WI38 (cell line): Measurements from ENCODE around the gene MMP21.

Source experiments
- H3K4me3 ChIP-seq: 2 replicates; pipeline ENCODE4 v1.5.1; 2011; ENCODE audit warnings: low read depth, mild to moderate bottlenecking, control low read depth, low read length
- TF ChIP-seq, protein P1 (sequence below): IDR thresholded peaks from 2 replicates; pipeline ENCODE4 v1.5.1; 2012; ENCODE audit warnings: low read depth, mild to moderate bottlenecking, control low read depth, low read length

MMP21 gene

DNA sequence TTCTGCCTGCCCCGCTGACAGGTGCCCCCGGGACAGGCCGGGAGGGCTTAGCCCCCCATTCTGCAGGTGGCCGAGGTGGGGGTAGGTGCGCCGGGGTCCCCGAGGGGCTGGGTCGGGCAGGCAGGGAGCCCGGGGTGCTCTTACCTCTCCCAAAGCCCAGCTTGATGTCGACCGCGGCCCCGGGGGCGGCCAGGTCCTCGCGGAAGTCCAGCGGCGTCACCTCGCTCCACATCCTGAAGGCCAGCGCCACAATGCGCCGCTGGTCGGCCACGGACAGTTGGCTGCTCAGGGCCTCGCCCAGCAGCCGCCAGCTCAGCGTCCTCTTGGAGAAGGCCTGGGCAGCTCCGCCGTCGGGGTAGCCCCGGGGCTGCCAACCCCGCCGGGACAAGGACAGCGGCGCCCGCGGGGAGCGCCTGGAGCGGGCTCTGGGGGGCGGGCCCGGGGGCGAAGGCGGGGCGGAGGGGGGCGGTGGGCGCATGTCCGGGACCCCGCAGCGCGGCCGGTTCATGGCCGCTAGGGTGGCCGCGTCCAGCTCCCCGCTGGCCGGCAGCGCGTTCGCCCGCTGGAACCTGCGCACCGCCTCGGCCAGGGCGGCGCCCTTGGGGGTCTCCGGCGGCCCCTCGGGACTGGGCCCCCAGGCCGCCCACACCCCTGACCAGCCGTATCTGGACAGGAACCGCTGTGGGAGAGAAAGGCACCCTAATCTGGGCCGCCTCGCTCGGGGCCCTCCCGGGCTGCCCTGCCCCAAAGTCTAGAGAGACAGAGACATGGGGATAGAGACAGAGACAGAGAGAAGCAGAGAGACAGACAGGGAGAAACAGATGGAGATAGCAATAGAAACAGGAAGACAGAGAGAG is 1.7 kb downstream of the MMP21 start:
- H3K4me3 ChIP-seq: no peak overlapping the region
- TF ChIP-seq, protein P1, sequence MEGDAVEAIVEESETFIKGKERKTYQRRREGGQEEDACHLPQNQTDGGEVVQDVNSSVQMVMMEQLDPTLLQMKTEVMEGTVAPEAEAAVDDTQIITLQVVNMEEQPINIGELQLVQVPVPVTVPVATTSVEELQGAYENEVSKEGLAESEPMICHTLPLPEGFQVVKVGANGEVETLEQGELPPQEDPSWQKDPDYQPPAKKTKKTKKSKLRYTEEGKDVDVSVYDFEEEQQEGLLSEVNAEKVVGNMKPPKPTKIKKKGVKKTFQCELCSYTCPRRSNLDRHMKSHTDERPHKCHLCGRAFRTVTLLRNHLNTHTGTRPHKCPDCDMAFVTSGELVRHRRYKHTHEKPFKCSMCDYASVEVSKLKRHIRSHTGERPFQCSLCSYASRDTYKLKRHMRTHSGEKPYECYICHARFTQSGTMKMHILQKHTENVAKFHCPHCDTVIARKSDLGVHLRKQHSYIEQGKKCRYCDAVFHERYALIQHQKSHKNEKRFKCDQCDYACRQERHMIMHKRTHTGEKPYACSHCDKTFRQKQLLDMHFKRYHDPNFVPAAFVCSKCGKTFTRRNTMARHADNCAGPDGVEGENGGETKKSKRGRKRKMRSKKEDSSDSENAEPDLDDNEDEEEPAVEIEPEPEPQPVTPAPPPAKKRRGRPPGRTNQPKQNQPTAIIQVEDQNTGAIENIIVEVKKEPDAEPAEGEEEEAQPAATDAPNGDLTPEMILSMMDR: no peak

DNA sequence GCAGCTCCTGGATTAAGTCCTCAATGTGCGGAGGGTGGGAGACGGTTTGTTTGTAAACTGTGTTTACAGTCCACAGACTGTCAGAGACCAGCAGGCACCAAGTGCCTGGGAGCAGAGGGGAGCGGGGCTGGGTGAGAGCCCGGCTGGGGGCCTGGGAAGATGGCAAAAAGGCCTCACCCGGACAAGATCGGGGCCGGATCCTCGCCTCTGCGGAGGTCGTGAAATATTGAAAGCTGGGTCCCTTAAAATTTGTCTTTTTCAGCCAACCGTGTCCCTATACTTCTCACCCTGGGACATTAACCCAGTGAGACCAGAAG is 2.8 kb downstream of the MMP21 start:
- TF ChIP-seq, protein P1: no peak
- no peak overlapping the region for H3K4me3 ChIP-seq

DNA sequence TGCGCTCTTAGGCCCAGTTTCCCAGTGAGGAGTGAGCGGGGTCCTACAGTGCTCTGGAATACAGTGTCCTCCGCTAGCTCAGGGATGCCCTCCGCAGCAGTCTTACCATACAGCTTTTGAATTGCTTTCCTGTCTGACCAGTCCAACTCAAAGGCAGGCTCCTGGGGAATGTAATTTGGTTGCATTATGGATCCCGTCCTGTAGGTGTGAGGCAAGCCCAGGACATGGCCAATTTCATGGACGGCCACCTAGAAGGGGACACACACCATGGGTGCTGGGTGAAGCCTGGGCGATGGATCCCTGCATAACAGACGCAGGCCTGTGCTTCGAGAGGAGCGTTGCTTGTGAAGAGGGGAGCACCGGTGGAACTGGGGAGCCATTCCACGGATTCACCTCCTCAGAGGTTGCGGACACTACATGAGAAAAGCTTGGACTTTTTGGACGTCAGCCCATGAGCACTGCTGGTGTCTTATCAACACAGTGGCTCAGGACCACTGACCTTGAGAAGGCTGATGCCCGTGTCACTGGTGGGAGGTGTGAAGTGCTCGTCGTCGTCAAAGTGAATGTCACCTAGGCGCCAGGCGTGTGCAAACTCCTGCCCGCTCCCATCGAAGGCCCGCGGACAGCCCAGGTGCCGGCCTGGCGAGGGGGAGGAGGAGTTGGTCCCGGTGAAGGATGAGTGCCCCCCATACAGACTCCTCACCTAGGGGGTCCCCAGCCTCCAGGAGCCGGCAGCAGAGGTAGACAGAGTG is 3.3 kb downstream of the MMP21 start:
- H3K4me3 ChIP-seq: no peak overlapping the region
- TF ChIP-seq, protein P1: no peak

DNA sequence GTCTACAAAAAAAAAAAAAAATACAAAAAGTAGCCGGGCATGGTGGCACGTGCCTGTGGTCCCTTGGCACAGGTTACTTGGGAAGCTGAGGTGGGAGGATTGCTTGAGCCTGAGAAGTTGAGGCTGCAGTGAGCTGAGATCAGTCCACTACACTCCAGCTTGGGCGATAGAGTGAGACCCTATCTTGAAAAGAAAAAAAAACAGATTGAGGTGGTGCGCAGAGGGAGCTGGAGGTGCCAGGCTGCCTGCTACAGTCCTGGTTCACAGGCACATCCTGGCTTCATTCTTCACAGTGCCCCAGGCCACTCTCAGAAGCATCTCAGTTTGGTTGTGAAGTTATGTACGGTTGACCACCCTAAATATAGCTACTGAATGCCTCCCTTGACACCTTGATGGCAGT is 4.8 kb downstream of the MMP21 start:
- TF ChIP-seq, protein P1: no peak
- no peak overlapping the region for H3K4me3 ChIP-seq

DNA sequence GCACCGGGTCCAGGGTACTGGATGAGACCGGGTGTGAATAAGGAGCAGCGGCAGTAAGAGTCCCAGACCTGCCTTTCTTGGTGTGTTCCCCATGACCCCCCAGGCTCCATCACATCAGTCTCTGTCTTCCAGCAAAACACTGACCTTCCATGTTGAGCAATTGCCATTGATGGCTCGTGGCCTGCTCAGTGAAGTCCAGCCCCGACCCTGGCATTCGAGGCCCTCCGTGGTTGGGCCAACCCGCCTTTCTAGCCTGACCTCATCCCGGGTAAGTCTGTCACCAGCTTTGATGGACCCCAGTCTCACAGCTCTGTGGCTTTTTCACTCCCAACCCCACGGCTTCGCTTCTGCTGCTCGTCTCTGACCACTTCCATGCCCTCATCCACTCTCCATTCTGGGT is 6.4 kb downstream of the MMP21 start:
- H3K4me3 ChIP-seq: no peak overlapping the region
- TF ChIP-seq, protein P1: no peak

DNA sequence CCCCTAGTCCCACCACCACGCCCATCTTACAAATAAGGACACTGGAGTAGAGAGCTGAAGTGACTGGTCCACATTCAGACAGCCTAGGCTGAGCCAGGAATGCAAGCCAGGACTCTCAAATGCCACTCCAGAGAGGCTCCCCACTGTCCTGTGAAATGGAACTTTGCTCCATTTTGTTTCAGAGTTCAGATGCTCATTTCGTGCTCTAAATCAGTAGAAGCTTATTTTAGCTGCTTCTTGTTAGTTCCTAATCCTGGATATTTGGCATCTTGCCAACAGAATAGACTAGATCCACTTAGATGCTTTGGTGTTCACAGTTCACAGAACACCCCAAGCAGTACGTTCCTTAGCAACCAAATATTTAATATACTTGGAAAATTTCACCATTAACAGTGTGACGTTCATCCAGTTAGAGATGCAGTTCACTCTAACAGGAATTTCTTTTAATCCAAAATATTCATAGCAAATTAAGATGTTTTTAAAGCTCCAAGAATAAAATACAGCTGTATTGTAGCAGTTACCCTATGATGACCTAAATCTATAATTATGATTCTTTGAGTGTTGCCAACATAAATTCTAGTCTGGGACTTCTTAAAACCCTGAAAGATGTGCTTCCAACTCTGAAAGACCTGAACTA is 7.3 kb downstream of the MMP21 start:
- TF ChIP-seq, protein P1: no peak
- no peak overlapping the region for H3K4me3 ChIP-seq

DNA sequence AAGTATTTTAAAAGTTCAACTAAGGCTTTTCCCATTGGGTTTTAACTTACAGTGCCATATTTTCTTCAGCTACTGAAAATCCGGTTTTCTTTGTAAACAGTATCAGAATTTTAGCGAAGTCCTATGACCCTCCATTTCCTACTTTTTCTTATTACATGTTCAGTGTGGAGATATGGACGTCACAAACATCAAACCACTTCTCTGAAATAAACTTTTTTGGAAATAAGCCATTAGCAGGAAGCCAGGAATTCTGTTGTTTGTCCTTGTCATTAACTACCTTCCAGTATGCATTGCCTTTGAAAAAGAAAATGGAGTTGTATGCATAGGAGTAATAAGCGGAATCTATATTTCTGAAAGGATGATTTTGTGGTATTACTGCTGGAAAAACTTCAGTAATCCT is 9.1 kb downstream of the MMP21 start:
- TF ChIP-seq, protein P1: no peak
- H3K4me3 ChIP-seq: no peak overlapping the region
